Osteocyte (in vitro differentiated cells): ENCODE results near the gene ADH4. TPM values are rescaled to one million over a fixed set of nuclear protein-coding genes. Genes with fewer than 3 reads are reported as not detected.
A peak's percentile ranks its signal among the peaks of the same experiment; 100 is the strongest.

Source experiments
- DNase-seq: peaks from one replicate; pipeline ENCODE4 v3.0.0; 2021; ENCODE audit warnings: mixed read lengths; ENCODE audit not compliant: unreplicated experiment; ENCODE audit errors: extremely low spot score
- H3K27ac Mint-ChIP-seq: one replicate; pipeline ENCODE4 v1.8.0; 2021; ENCODE audit warnings: mild to moderate bottlenecking, mixed read lengths; ENCODE audit not compliant: unreplicated experiment
- H3K27me3 Mint-ChIP-seq: one replicate; pipeline ENCODE4 v1.8.0; 2021; ENCODE audit warnings: mixed read lengths; ENCODE audit not compliant: unreplicated experiment
- H3K36me3 Mint-ChIP-seq: one replicate; pipeline ENCODE4 v1.8.0; 2021; ENCODE audit warnings: mixed read lengths; ENCODE audit not compliant: unreplicated experiment
- H3K4me1 Mint-ChIP-seq: one replicate; pipeline ENCODE4 v1.8.0; 2021; ENCODE audit warnings: mixed read lengths; ENCODE audit not compliant: unreplicated experiment
- H3K4me3 Mint-ChIP-seq: one replicate; pipeline ENCODE4 v1.8.0; 2021; ENCODE audit warnings: mild to moderate bottlenecking, moderate library complexity, mixed read lengths; ENCODE audit not compliant: unreplicated experiment
- H3K9me3 Mint-ChIP-seq: one replicate; pipeline ENCODE4 v1.8.0; 2021; ENCODE audit warnings: mixed read lengths; ENCODE audit not compliant: unreplicated experiment
- total RNA-seq: library from RNA; stranded (reverse); gene quantifications from 2 replicates; pipeline ENCODE4 v1.2.1, GENCODE V29; 2021
- TF ChIP-seq, protein P1 (sequence below): fragments of 200-600 bp; sonication (generic); IDR thresholded peaks from 2 replicates; pipeline ENCODE4 v1.5.0; 2021; ENCODE audit warnings: antibody characterized with exemption, mild to moderate bottlenecking, moderate library complexity

The ADH4 gene
- total RNA-seq, 1 donor from 2014 or later: not detected

DNA sequence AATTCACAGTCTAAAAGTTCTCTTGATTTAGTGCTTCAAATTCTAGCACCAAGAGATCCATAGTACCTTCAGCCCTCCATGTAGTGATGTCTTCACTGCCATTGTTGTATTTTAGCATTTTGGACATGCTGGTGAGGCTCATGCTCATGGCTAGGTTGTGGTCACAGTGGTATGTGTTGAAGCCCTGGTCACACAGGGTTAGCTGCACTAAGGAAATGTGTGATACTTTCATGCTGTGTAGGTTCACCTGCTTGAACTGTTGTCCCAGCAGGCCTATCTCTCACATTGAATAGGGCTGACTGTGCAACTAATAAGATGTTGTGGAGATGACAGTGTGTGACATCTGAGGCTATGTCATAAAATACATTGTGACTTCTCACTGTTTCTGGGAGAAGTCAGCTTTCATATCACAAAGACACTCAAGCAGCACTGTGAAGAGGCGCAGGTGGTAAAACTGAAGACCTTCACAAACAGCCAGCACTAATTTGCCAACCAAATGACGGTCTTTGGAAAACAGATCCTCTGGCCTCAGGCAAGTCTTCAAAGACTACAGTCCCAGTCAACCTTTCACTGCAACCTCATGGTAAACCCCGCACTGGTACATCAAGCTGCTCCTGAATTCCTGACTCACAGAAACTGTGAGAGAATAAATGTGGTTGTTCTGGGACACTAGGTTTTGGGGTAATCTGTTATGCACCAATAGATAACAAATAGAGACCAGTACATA, 17.4 kb upstream of the ADH4 start:
- Mint-ChIP-seq H3K4me3 (no peak overlapping the region), H3K27me3 (no peaks in the 10 kb centered on the region), H3K4me1 (no peaks in the 10 kb centered on the region), H3K36me3 (no peaks in the 10 kb centered on the region), H3K27ac (no peak overlapping the region), H3K9me3 (no peaks in the 10 kb centered on the region)
- TF ChIP-seq, protein P1, sequence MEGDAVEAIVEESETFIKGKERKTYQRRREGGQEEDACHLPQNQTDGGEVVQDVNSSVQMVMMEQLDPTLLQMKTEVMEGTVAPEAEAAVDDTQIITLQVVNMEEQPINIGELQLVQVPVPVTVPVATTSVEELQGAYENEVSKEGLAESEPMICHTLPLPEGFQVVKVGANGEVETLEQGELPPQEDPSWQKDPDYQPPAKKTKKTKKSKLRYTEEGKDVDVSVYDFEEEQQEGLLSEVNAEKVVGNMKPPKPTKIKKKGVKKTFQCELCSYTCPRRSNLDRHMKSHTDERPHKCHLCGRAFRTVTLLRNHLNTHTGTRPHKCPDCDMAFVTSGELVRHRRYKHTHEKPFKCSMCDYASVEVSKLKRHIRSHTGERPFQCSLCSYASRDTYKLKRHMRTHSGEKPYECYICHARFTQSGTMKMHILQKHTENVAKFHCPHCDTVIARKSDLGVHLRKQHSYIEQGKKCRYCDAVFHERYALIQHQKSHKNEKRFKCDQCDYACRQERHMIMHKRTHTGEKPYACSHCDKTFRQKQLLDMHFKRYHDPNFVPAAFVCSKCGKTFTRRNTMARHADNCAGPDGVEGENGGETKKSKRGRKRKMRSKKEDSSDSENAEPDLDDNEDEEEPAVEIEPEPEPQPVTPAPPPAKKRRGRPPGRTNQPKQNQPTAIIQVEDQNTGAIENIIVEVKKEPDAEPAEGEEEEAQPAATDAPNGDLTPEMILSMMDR: no peak
- no peak for DNase-seq

DNA sequence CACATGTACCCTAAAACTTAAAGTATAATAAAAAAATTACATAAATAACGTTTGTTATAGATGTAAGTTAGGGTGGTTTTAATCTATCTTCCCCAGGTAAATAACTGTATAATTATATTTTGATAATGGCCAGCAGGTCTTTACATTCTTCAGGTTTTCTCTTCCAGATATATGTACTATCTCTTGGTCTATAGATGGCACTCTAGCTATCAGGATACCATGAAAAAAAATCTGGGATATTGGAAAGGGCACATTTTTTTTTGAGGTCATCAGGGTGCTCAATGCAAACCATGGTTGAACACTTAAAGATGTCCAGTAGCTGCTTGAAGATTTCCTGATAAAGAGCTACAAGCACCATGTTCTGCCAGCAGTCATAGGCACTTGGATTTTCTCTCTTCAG, 15.6 kb upstream of the ADH4 start:
- Mint-ChIP-seq H3K4me3 (no peak overlapping the region), H3K27me3 (no peaks in the 10 kb centered on the region), H3K27ac (no peak overlapping the region), H3K9me3 (no peaks in the 10 kb centered on the region), H3K36me3 (no peaks in the 10 kb centered on the region), H3K4me1 (no peaks in the 10 kb centered on the region)
- TF ChIP-seq, protein P1: peak; percentile 25
- DNase-seq: no peak

DNA sequence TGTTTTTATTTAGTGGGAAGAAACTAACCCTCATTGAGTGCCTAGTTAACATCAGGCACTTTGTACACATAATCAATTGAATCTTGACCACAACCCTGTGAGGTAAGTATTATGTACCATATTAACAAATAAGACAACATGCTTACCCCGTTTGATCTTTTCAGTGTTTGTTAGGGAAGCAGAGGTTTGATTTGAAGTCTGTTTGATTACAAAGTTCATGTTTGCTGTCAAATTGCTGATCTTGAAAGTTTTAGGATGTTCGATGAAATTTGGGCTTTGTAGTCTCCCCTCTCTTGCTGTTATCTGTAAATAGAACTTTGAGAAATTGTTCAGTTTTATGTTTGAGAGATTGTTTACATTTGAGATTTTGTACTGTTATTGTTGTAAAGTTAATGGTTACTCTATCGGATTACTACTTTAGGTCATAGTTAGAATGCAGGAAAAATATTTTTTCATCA, 13.4 kb upstream of the ADH4 start:
- Mint-ChIP-seq H3K27ac (no peak overlapping the region), H3K36me3 (no peaks in the 10 kb centered on the region), H3K27me3 (no peaks in the 10 kb centered on the region), H3K9me3 (no peaks in the 10 kb centered on the region), H3K4me3 (no peak overlapping the region), H3K4me1 (no peaks in the 10 kb centered on the region)
- no peak for DNase-seq
- TF ChIP-seq, protein P1: no peak

DNA sequence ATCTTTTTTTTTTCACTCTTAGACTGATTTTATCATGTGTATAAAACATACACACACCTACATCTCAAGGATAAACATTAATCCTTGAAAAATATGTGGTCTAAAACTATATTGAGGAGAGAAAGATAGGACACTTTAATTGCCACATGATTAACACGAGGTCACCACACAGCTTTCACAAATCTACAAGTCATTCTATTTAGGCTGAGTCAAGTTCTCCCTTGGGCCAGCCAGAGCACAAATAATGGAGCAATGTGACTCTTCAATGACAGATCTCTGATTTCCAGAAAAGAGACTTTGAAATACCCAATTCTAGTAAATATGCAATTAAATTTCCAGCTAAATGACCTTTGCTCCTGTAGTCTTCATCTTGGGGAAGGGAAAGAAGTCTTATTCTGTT, 12.9 kb upstream of the ADH4 start:
- Mint-ChIP-seq H3K9me3 (no peaks in the 10 kb centered on the region), H3K27me3 (no peaks in the 10 kb centered on the region), H3K36me3 (no peaks in the 10 kb centered on the region), H3K4me1 (no peaks in the 10 kb centered on the region), H3K27ac (no peak overlapping the region), H3K4me3 (no peak overlapping the region)
- TF ChIP-seq, protein P1: no peak
- no peak for DNase-seq

DNA sequence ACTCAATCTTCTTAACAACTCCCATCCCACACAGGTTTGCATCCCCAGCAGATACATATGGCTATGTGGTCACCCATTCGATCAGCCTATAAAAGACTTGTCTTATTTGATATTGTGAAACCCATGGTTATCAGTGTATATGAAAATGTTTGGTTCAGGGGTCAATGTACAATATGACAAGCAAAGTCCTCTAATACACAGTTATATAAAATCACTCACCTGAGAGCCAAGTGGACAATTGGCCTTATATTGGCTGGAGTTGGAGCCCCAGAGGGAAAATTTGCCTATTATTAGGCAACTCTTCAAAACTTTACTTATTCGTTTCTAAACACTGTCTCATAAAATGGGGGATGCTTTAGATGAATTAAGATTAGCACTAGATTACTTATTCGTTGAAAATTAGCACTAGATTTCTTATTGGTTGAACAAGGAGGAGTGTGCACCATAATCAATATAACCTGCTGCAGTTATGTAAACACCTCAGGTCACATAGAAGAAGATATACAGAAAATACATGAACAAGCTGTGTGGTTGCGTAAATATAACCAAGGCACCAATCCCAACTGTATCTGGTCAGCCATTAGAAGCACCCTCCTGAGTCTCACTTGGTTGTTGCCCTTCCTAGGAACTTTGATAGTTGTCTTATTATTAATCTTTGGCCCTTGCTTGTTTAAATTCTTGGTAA, 10.7 kb upstream of the ADH4 start:
- Mint-ChIP-seq H3K4me1 (no peaks in the 10 kb centered on the region), H3K36me3 (peaks cover 4% of the 10 kb centered on the region), H3K4me3 (no peak overlapping the region), H3K27me3 (no peaks in the 10 kb centered on the region), H3K27ac (no peak overlapping the region), H3K9me3 (peaks cover 15% of the 10 kb centered on the region)
- DNase-seq: no peak
- TF ChIP-seq, protein P1: no peak
